Measurements from ENCODE around the gene MCF2L2.

DNA sequence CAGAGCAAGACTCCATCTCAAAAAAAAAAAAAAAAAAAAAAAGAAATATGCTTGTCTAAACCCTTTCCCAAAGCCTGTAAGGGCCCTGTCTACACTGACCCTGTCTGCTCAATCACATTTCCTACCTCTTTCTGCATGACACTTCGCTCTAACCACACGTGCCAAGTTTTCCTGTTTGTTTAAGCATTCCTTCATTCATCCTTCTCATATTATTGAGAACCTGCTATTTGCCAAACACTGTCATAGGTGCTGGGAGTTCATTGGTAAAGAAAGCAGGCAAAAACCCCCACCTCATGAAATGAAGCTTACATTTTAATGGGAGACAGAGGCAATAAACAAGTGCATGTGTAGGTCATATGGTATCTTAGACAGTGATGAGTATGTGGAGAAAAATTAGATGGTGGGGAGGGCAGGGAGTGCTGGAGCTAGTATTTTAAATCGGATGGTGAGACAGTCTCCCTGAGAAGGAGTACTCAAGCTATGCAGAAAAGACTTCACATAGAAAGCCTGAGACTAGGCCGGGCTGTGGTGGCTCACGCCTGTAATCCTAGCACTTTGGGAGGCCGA, 127.3 kb downstream of the MCF2L2 start:
- TF ChIP-seq, protein P1, sequence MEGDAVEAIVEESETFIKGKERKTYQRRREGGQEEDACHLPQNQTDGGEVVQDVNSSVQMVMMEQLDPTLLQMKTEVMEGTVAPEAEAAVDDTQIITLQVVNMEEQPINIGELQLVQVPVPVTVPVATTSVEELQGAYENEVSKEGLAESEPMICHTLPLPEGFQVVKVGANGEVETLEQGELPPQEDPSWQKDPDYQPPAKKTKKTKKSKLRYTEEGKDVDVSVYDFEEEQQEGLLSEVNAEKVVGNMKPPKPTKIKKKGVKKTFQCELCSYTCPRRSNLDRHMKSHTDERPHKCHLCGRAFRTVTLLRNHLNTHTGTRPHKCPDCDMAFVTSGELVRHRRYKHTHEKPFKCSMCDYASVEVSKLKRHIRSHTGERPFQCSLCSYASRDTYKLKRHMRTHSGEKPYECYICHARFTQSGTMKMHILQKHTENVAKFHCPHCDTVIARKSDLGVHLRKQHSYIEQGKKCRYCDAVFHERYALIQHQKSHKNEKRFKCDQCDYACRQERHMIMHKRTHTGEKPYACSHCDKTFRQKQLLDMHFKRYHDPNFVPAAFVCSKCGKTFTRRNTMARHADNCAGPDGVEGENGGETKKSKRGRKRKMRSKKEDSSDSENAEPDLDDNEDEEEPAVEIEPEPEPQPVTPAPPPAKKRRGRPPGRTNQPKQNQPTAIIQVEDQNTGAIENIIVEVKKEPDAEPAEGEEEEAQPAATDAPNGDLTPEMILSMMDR (conservative IDR thresholded peaks at IDR 0.05 in 1 of 2, IDR thresholded peaks at IDR 0.05 in 1 of 2; ENCODE audit: extremely low read depth in 1 of 2, insufficient read depth in 1 of 2, low read depth in 1 of 2, low read length in 2 of 2) = no peak
- TF ChIP-seq EZH2 (IDR thresholded peaks at IDR 0.05; ENCODE audit: borderline replicate concordance, low read length) = no peak
